Measurements from ENCODE around the gene FBLN2. TPM values are rescaled to one million over a fixed set of nuclear protein-coding genes. Genes with fewer than 3 reads are reported as not detected.
"Not testable (repeated sequence)": the region's sequence is repeated elsewhere in the genome, so short reads cannot be mapped to it uniquely, and the experiment has no call there.

FBLN2 gene
- 100 to 1,000 TPM in 1 of 4 donors, 10 to 100 TPM in 2, 1 to 10 TPM in 1; 6.3 to 122 (median 25.7) TPM for total RNA-seq

GRCh38 chr3:13548696-13549622, at the start of gene FBLN2:
TSS of gene FBLN2 (plus strand) at chr3:13549125. CDS start at chr3:13570356, 21,231 bp downstream.
- Histone ChIP-seq H3K4me1 (peaks cover 8 to 84% (median 22%) of the 10 kb centered on the region in 3 donors), H3K36me3 (no peaks in the 10 kb centered on the region), H3K9me3 (no peaks in the 10 kb centered on the region), H3K4me3 (peak within 1 kb of the TSS; percentile 25 to 63 (median 46)), H3K27me3 (peaks cover 0 to 55% (median 0%) of the 10 kb centered on the region in 4 donors), H3K27ac (peak within 1 kb of the TSS; percentile 34 to 85 (median 74))
- WGBS, 2 donors, result 56 to 100% methylated on average over 1 to 2 of the region's 107 CpGs
- no peak for DNase-seq
- intact Hi-C loops (cut with DNase I), result no loop called here
- TF ChIP-seq POLR2A (IDR thresholded peaks at IDR 0.05) (no peak), CTCF (IDR thresholded peaks at IDR 0.05) (no peak)

- Histone ChIP-seq H3K4me1 (peaks cover 5 to 16% (median 8%) of the 10 kb centered on the region in 3 donors), H3K36me3 (peaks cover 0 to 68% (median 0%) of the 10 kb centered on the region in 3 donors)
- DNase-seq; H3K27me3 ChIP-seq; intact Hi-C loops (cut with DNase I); H3K4me3 ChIP-seq; H3K9me3 ChIP-seq; H3K27ac ChIP-seq: not testable (repeated sequence)
- 90 to 93% methylated on average over 3 to 11 of the region's 11 CpGs for WGBS, 2 donors
These were observed 49.7 kb upstream of the FBLN2 start for GRCh38 chr3:13499246-13499645.

- Histone ChIP-seq H3K9me3 (no peaks in the 10 kb centered on the region), H3K4me3 (no peak overlapping the region), H3K27me3 (no peaks in the 10 kb centered on the region), H3K36me3 (peaks cover 0 to 74% (median 0%) of the 10 kb centered on the region in 3 donors), H3K4me1 (peaks cover 5 to 16% (median 8%) of the 10 kb centered on the region in 3 donors), H3K27ac (no peak overlapping the region)
- intact Hi-C loops (cut with DNase I), result no loop called here
- no peak for TF ChIP-seq POLR2A (IDR thresholded peaks at IDR 0.05)
- TF ChIP-seq CTCF (IDR thresholded peaks at IDR 0.05), result peak in 3 of 6 experiments; percentile 17 to 43 (median 25)
- DNase-seq, result no peak
- 75% methylated on average over 8 of the region's 15 CpGs; no CpG with 5 or more reads in 1 of the 2 donors for WGBS, 2 donors
These were observed 48.6 kb upstream of the FBLN2 start for GRCh38 chr3:13500133-13500885.

- no peak for TF ChIP-seq CTCF (IDR thresholded peaks at IDR 0.05)
- no peak for TF ChIP-seq POLR2A (IDR thresholded peaks at IDR 0.05)
- Histone ChIP-seq H3K9me3 (no peaks in the 10 kb centered on the region), H3K27ac (no peak overlapping the region), H3K36me3 (peaks cover 0 to 82% (median 0%) of the 10 kb centered on the region in 3 donors), H3K27me3 (no peaks in the 10 kb centered on the region), H3K4me1 (peaks cover 5 to 12% (median 6%) of the 10 kb centered on the region in 3 donors), H3K4me3 (no peak overlapping the region)
- WGBS, 2 donors, result 60 to 64% methylated on average over 1 to 4 of the region's 4 CpGs
- intact Hi-C loops (cut with DNase I), result no loop called here
- DNase-seq, result no peak
These were observed 47.9 kb upstream of the FBLN2 start for GRCh38 chr3:13501056-13501455.

- TF ChIP-seq CTCF (IDR thresholded peaks at IDR 0.05) (no peak), POLR2A (IDR thresholded peaks at IDR 0.05) (no peak)
- DNase-seq, result no peak
- WGBS, 2 donors, result 96% methylated on average over 4 of the region's 4 CpGs; no CpG with 5 or more reads in 1 of the 2 donors
- Histone ChIP-seq H3K4me3 (no peak overlapping the region), H3K4me1 (peaks cover 3 to 8% (median 3%) of the 10 kb centered on the region in 3 donors), H3K9me3 (no peaks in the 10 kb centered on the region), H3K27me3 (no peaks in the 10 kb centered on the region), H3K36me3 (peaks cover 0 to 83% (median 0%) of the 10 kb centered on the region in 3 donors), H3K27ac (no peak overlapping the region)
- intact Hi-C loops (cut with DNase I), result no loop called here
These were observed 47.4 kb upstream of the FBLN2 start for GRCh38 chr3:13501521-13501920.
